GM19238 (cell line): ENCODE data around the gene PIGH.
"Not testable (repeated sequence)": the region's sequence is repeated elsewhere in the genome, so short reads cannot be mapped to it uniquely, and the experiment has no call there.

Experiments used
- DNase-seq: peaks from one replicate; pipeline ENCODE4 v3.0.0; 2011; ENCODE audit warnings: low spot score; ENCODE audit not compliant: insufficient read length

The PIGH gene

GRCh38 chr14:67553547-67553946 is 46.5 kb downstream of the PIGH start:
- DNase-seq: no peak

- no peak for DNase-seq
Measured at GRCh38 chr14:67551940-67552339, 48.1 kb downstream of the PIGH start.

GRCh38 chr14:67551123-67551522 is 48.9 kb downstream of the PIGH start:
- no peak for DNase-seq

GRCh38 chr14:67549734-67550133 is 50.3 kb downstream of the PIGH start:
- no peak for DNase-seq

- no peak for DNase-seq
Measured at GRCh38 chr14:67547224-67547780, 52.8 kb downstream of the PIGH start.

GRCh38 chr14:67544590-67544989 is 55.5 kb downstream of the PIGH start:
- no peak for DNase-seq

- not testable (repeated sequence) for DNase-seq
Measured at GRCh38 chr14:67542620-67543019, 57.4 kb downstream of the PIGH start.

- no peak for DNase-seq
Measured at GRCh38 chr14:67541448-67542387, 58.4 kb downstream of the PIGH start.
